PC-9 (cell line): ENCODE results near the gene SLC9A9.

Experiments used
- CTCF ChIP-seq: fragments of 200-600 bp; sonication (generic); conservative IDR thresholded peaks from 2 replicates; pipeline ENCODE4 v1.6.1; 2017; ENCODE audit warnings: mixed run types, antibody characterized with exemption, mild to moderate bottlenecking, moderate library complexity
- EZH2 ChIP-seq: fragments of 200-600 bp; sonication (generic); IDR thresholded peaks from 2 replicates; pipeline ENCODE4 v1.8.0; 2017; ENCODE audit warnings: antibody characterized with exemption, low read depth

GRCh38 chr3:143367171-143367570 is 481.1 kb downstream of the SLC9A9 start:
- TF ChIP-seq CTCF (no peak), EZH2 (no peak)
